HL-60 (cell line): ENCODE results near the gene ESPNL.

ENCODE experiments used
- DNase-seq, 2 experiments: peaks; one replicate each; pipeline ENCODE4 v3.0.0-alpha.2; 2010 to 2020; ENCODE audit warnings: low read depth in 1 of 2, low spot score in 1 of 2
- H3K27ac ChIP-seq: fragments of 250-450 bp; sonication (Bioruptor Pico); replicated peaks from 2 replicates; pipeline ENCODE4 v1.5.1; 2020; ENCODE audit warnings: mild to moderate bottlenecking, moderate library complexity
- H3K27me3 ChIP-seq: fragments of 250-450 bp; sonication (Bioruptor Pico); 2 replicates; pipeline ENCODE4 v1.5.1; 2021; ENCODE audit warnings: mild to moderate bottlenecking, moderate library complexity; ENCODE audit not compliant: insufficient read depth, poor library complexity, severe bottlenecking
- H3K4me3 ChIP-seq: replicated peaks from 2 replicates; pipeline ENCODE4 v1.5.1; 2011; ENCODE audit warnings: mild to moderate bottlenecking, control low read depth, low read length; ENCODE audit not compliant: insufficient read depth
- GABPA ChIP-seq: IDR thresholded peaks from 2 replicates; pipeline ENCODE4 v1.6.1; 2012; ENCODE audit warnings: low read depth
- POLR2AphosphoS5 ChIP-seq: IDR thresholded peaks from 2 replicates; pipeline ENCODE4 v1.6.1; 2012; ENCODE audit warnings: low read depth
- SPI1 ChIP-seq: IDR thresholded peaks from 2 replicates; pipeline ENCODE4 v1.6.1; 2012; ENCODE audit warnings: low read depth, mild to moderate bottlenecking, borderline replicate concordance
- TF ChIP-seq, protein P1 (sequence below): IDR thresholded peaks from 2 replicates; pipeline ENCODE4 v1.6.1; 2012; ENCODE audit warnings: low read depth; ENCODE audit not compliant: insufficient replicate concordance
- TF ChIP-seq, protein P2 (sequence below): IDR thresholded peaks from one replicate; pipeline ENCODE4 v1.5.1; 2011; ENCODE audit warnings: low read length, control low read depth, inconsistent platforms; ENCODE audit not compliant: insufficient read depth

The ESPNL gene

DNA sequence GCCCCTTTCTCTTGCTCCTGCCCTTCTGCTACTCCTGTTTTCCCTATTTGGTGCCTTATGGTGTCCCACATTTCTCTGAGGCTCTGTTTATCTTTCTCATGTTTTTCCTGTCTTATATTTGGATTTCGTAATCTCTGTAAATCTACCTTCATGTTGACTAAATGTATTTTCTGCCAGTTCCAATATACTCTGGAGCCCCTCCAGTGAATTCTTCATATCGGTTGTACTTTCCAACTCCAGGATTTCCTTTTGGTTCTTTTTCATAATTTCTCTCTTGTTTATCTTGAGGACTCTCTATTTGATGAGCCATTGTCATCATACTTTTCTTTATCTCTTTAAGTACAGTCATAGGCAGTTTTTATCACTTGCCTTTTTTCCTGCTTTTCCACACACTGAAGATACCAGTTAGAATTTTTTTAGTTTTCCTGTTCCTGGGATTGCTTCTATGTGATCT is 20.2 kb upstream of the ESPNL start:
- DNase-seq: no peak
- no peak overlapping the region for H3K27ac ChIP-seq
- no peak overlapping the region for H3K4me3 ChIP-seq
- H3K27me3 ChIP-seq: no peaks in the 10 kb centered on the region
- no peak for TF ChIP-seq POLR2AphosphoS5
- TF ChIP-seq GABPA: no peak
- TF ChIP-seq, protein P1, sequence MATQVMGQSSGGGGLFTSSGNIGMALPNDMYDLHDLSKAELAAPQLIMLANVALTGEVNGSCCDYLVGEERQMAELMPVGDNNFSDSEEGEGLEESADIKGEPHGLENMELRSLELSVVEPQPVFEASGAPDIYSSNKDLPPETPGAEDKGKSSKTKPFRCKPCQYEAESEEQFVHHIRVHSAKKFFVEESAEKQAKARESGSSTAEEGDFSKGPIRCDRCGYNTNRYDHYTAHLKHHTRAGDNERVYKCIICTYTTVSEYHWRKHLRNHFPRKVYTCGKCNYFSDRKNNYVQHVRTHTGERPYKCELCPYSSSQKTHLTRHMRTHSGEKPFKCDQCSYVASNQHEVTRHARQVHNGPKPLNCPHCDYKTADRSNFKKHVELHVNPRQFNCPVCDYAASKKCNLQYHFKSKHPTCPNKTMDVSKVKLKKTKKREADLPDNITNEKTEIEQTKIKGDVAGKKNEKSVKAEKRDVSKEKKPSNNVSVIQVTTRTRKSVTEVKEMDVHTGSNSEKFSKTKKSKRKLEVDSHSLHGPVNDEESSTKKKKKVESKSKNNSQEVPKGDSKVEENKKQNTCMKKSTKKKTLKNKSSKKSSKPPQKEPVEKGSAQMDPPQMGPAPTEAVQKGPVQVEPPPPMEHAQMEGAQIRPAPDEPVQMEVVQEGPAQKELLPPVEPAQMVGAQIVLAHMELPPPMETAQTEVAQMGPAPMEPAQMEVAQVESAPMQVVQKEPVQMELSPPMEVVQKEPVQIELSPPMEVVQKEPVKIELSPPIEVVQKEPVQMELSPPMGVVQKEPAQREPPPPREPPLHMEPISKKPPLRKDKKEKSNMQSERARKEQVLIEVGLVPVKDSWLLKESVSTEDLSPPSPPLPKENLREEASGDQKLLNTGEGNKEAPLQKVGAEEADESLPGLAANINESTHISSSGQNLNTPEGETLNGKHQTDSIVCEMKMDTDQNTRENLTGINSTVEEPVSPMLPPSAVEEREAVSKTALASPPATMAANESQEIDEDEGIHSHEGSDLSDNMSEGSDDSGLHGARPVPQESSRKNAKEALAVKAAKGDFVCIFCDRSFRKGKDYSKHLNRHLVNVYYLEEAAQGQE: no peak
- TF ChIP-seq SPI1: no peak
- TF ChIP-seq, protein P2, sequence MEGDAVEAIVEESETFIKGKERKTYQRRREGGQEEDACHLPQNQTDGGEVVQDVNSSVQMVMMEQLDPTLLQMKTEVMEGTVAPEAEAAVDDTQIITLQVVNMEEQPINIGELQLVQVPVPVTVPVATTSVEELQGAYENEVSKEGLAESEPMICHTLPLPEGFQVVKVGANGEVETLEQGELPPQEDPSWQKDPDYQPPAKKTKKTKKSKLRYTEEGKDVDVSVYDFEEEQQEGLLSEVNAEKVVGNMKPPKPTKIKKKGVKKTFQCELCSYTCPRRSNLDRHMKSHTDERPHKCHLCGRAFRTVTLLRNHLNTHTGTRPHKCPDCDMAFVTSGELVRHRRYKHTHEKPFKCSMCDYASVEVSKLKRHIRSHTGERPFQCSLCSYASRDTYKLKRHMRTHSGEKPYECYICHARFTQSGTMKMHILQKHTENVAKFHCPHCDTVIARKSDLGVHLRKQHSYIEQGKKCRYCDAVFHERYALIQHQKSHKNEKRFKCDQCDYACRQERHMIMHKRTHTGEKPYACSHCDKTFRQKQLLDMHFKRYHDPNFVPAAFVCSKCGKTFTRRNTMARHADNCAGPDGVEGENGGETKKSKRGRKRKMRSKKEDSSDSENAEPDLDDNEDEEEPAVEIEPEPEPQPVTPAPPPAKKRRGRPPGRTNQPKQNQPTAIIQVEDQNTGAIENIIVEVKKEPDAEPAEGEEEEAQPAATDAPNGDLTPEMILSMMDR: no peak

DNA sequence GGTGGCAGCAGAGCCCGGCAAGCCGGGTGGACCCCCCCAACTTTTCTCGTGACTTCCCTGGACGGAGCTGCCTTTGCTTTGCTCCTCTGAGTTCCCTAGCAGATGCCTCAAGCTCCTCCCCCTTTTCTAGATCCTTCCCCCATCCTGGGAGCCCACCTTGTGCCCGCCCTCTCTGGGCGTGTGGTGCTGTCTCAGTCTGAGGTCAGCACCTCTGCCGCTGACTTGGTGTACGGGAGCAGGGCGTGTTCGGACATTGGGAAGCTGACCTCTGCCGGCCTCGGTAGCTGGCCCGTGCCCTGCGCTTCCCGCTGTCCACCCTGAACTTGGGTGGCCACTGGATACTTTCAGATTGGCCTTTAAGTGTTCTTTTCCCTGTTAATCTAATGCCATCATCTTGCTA is 19.6 kb upstream of the ESPNL start:
- no peaks in the 10 kb centered on the region for H3K27me3 ChIP-seq
- H3K4me3 ChIP-seq: no peak overlapping the region
- TF ChIP-seq, protein P2: no peak
- TF ChIP-seq SPI1 (no peak), POLR2AphosphoS5 (no peak), GABPA (no peak)
- TF ChIP-seq, protein P1: no peak
- no peak overlapping the region for H3K27ac ChIP-seq
- DNase-seq: no peak

DNA sequence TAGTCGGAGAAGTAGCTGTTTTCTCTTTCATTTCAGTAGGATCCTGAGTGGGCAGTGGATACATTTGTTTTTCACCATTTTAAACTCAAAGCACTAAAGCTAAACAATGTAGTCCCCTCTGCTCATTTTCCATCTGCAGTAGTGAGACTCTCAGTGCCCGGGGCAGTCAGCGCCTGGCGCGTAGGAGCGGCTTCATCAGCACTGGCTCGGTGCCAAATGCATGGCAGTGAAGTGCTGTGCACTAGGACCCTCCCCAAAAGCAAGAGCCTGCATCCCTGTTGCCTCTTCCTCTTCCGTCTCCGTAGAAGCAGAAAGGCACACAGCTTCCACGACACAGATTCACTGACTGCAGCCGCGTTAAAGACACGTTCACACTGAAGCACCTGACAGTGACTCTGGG is 19.0 kb upstream of the ESPNL start:
- Histone ChIP-seq H3K27ac (no peak overlapping the region), H3K27me3 (no peaks in the 10 kb centered on the region), H3K4me3 (no peak overlapping the region)
- TF ChIP-seq GABPA (no peak), SPI1 (no peak)
- DNase-seq: no peak

DNA sequence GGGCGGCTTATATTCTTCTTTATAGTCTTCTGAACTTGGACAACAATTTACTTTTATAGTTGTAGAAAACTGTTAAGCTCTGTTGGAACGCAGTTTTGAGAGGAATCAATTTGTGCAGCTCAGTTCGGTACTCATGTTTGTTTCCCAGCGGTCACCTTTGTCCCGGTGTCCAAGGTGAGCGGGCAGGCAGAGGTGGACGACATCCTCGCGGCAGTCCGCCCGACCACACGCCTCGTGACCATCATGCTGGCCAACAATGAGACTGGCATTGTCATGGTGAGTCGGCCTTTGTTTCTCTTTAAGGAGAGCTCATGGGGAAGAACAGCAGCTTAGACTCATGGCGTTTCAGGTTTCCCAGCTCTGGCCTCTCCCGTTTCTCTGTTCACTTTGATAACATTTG is 18.6 kb upstream of the ESPNL start:
- DNase-seq: no peak
- H3K27ac ChIP-seq: no peak overlapping the region
- H3K4me3 ChIP-seq: no peak overlapping the region
- H3K27me3 ChIP-seq: no peaks in the 10 kb centered on the region
- no peak for TF ChIP-seq SPI1
- TF ChIP-seq, protein P1: no peak
- no peak for TF ChIP-seq POLR2AphosphoS5
- TF ChIP-seq, protein P2: no peak
- TF ChIP-seq GABPA: no peak
